HG03571 (cell line): ENCODE data around the gene OIP5.
"Not testable (repeated sequence)": the region's sequence is repeated elsewhere in the genome, so short reads cannot be mapped to it uniquely, and the experiment has no call there.

Experiments
- ATAC-seq: cut with Tn5 transposase; IDR thresholded peaks from one replicate; pipeline ENCODE4 v1.9.1; 2021; ENCODE audit not compliant: unreplicated experiment

The OIP5 gene

DNA sequence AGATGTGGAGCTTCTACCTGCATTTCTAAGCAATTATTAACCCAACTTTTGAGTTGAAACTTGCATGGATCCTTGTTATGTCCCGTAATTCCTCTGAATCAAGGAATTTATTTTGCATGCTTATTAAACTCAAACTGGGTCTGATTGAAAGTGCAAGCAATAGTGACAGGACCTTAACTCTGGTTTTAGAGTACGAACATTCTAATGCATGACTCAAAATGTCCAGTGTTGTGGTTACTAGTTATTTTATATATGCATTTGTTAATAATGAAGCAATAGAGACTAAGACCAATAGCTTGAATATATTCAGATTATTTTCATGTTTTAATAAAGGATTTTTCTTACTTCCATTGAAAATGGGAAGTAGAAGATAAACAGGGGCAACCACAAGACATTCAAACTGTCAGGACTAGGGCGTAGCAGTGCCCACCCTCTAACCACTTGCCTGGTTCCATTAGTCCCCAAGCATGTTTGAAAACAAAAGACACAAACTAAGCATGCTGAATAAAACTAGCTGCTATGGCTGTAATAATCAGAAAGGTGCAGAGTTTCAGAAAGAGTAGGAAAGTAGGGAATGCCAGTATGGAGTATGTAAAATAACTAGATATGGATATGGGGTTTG, 28.1 kb downstream of the OIP5 start:
- ATAC-seq: no peak

DNA sequence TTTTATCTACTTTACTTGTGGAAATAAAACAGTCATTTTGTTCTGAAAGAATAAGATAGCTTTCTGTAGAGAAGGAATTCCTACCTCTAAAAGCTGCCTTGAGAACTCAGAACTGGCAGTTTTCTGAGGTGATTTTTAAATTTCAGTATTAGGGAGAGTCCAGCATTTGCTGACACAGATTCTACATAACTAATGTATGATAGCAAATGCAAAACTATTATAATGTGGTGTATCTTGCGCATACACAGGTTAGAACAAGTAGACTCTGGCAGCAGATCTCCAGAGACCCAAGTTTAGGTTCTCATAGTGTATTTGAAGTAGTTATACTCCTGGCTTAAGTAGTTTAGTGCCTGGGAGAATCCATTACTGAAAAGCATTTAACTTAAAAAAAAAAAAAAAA, 30.8 kb downstream of the OIP5 start:
- ATAC-seq: no peak

DNA sequence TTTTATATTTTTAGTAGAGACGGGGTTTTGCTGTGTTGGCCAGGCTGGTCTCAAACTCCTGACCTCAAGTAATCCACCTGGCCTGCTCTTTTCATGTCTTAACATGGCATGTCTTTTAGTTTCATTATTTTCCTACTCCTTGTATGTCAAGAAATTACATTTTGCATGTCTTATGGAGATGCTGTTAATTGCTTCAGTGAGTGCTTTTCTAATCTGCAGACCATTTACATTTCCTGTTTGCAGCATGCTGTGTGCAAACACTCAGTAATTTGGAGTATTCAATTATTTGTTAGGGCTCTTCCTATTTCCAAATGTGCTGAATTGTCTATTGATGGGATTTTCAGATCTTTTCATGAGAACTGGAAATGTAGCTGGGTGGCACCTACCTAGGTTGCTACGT, 31.3 kb downstream of the OIP5 start:
- not testable (repeated sequence) for ATAC-seq

DNA sequence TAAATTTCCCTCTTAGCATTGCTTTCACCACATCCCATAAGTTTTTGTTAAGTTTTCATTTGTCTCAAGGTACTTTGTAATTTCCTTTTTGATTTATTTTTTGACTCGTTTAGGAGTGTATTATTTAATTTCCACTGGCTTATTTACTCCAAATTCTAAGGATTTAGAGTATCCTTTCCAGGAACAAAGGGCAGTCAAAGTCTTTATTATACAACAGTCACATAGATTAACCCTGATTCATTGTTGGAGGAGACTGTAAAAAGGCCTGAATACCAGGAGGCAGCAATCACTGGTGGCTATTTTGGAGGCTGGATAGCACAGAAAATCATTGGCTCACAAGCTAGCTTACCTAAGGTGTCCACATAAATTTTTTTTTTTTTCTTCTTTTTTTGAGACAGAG, 39.9 kb downstream of the OIP5 start:
- no peak for ATAC-seq

DNA sequence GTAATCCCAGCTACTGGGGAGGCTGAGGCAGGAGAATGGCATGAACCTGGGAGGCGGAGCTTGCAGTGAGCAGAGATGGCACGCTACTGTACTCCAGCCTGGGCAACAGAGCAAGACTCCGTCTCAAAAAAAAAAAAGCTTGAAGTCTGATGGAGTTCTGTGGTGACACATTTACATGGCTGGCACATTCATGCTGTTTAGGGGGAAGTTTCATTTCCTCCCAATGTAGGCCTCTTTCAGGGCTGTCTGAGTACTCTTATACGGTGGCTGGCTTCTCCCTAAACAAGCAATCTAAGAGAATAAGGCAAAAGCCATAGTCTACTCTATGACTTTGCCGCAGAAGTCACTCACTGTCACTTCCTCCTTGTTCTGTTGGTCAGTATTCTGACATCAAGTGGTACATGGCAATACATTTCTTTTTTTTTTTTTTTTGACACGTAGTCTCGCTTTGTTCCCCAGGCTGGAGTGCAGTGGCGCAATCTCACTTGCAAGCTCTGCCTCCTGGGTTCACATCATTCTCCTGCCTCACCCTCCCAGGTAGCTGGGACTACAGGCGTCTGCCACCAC, 41.2 kb downstream of the OIP5 start:
- peak; percentile 82 for ATAC-seq

DNA sequence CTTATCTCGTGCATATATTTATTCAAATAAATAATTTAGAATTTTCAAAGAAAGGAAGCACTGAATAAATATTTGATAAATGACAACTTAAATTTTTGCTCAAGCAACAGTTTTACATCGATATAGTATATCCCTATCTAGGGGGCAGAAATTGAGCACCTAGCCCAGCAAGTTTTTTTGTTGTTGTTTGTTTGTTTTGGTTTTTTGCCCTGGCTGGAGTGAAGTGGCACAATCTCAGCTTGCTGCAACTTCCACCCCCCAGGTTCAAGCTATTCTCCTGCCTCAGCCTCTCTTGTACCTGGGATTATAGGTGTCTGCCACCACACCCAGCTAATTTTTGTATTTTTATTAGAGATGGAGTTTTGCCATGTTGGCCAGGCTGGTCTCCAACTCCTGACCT, 42.4 kb downstream of the OIP5 start:
- ATAC-seq: no peak

DNA sequence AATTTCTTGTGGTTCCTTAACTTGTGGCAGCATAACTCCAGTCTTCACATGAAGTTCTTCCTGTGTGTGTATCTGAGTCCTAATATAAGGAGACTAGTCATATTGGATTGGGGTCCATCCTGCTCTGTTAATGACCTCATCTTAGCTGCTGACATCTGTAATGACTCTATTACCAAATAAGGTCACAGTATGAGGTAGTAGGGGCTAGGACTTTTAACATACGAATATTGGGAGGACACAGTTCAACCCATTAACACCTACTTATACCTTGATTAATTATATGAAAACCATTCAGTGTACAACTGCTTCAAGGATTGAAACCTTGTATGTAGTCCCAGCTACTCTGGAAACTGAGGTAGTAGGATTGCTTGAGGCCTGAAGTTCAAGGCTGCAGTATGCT, 43.9 kb downstream of the OIP5 start:
- no peak for ATAC-seq

DNA sequence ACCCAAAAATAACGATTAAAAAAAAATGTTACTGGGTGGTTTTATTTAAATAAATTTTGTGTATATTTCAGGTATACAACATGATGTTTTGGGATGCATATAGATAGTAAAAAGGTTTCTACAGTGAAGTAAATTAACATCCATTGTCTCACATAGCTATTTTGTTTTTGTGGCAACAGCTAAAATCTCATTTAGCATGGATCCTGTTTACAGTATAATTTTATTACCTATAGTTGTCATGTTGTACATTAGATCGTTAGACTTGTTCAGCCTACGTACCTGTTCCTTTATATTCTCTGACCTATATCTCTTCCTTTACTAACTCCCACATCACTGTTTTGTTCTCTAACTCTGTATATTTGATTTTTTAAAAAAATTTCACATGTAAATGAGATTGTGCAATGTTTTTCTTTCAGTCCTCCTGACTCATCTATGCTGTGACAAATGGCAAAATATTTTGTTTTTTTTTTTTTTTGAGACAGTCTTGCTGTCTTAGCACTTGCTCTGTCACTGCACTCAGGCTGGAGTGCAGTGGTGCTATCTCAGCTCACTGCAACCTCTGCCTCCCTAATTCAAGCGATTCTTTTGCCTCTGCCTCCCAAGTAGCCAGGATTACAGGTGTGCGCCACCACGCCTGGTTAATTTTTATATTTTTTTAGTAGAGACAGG, 45.6 kb downstream of the OIP5 start:
- no peak for ATAC-seq

DNA sequence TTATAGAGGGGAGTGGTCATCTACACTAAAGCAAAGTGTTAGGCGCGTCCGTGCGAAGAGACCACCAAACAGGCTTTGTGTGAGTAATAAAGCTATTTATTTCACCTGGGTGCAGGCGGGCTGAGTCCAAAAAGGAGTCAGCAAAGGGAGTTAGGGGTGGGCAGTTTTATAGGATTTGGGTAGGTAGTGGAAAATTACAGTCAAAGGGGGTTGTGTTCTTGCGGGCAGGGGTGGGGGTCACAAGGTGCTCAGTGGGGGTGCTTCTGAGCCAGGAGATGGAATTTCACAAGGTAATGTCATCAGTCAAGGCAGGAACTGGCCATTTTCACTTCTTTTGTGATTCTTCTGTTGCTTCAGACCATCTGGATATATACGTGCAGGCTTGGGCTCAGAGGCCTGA, 47.1 kb downstream of the OIP5 start:
- ATAC-seq: no peak

DNA sequence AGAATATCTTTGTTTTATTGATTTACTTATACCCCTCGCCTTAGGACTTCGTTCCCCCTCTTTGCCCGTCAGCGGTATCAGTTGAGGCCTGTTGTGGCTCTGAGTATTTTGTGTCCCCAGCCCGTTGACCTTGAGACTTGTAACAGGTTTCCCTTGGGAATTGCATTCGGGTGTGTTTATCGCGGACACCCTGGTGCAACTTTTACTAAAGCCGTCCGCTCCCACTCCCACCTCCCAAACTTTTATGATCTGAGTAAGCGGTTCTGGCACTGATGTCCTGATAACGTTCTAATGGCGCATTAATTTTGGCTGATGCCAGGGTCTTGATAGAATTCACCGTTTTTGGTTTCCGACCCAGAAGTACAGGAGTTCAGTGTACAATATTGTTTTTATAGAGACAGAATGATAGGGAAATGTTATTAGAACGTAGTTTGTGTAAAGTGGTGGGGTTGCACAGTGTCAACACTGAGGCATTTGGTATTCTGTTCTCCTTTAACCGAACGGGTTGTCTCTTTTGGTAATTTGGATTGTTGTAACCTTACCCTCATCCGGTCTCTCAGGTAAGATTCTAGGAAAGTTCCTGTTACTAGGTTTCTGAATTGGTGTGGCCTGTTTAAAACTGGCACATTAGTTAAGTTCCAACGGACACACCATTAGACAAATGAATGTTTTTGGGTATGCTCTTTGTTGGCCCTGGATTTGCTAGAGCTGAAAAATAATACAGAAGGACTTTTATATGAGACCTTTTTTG, 47.8 kb downstream of the OIP5 start:
- ATAC-seq: no peak

DNA sequence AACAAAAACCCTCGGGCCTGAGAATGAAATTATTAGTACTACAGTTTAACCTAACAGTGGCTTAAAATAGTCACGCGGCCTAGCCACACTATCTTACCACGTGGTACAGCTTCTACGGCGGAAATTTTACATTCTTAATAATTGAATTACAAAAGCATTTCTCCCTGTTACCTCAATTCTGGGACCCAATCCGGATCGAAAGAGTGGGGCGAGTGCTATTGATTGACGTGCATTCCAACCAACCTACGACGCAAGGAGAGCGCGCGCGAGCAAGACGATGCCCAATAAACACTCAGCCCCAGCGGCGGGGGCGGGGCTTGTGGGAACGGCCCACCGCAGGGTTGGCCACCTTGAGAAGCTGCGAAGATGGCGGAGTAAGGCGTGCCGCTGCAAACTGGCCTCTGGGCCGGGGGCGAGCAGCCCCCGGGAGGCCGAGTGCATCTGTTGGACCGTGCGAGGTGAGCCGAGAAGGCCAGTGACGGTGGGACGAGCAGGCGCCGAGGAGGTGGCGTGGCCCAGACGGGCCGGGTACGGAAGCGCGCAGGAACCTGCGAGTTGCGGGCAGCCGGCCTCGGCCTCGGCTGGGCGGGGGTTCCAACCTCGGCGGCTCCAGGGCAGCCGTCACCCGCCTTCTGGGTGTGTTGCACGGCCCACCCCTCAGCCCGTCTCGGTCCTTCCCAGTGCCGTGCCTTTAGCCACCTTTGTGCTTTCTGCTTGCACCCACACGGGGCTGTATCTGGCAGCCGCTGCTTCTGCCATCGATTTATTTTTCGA, 48.6 kb downstream of the OIP5 start:
- ATAC-seq: peak; percentile 90

DNA sequence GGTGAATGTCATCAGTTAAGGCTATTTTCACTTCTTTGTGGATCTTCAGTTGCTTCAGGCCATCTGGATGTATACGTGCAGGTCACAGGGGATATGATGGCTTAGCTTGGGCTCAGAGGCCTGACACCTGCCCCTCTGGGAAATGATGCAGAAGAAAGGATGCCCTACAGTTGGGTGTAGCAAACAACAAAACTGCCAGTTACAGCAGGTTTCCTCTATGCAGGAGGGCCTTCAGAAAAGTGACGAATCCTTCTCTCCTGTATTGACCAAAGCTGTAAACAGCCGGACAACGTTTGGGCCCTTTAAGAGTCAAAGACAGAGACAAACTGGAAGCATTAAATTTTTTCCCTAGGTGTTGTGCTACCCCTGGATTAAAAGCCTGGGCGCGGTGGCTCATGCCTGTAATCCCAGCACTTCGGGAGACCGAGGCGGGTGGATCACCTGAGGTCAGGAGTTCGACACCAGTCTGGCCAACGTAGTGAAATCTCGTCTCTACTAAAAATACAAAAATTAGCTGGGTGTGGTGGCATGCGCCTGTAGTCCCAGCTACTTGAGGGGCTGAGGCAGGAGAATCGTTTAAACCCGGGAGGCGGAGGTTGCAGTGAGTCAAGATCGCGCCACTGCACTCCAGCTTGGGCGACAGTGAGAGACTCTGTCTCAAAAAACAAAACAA, 49.3 kb downstream of the OIP5 start:
- not testable (repeated sequence) for ATAC-seq

DNA sequence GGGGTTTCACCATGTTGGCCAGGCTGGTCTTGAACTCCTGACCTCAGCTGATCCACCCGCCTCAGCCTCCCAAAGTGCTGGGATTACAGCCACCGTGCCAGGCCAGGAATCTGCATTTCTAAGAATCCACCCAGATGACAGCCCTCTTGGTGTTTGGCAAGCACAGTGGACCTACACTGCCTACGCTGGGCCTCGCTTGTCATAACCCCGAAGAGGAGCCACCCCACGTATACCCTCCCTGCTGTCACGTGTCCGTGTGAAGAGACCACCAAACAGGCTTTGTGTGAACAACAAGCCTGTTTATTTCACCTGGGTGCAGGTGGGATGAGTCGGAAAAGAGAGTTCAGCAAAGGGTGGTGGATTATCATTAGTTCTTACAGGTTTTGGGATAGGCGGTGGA, 50.0 kb downstream of the OIP5 start:
- not testable (repeated sequence) for ATAC-seq

DNA sequence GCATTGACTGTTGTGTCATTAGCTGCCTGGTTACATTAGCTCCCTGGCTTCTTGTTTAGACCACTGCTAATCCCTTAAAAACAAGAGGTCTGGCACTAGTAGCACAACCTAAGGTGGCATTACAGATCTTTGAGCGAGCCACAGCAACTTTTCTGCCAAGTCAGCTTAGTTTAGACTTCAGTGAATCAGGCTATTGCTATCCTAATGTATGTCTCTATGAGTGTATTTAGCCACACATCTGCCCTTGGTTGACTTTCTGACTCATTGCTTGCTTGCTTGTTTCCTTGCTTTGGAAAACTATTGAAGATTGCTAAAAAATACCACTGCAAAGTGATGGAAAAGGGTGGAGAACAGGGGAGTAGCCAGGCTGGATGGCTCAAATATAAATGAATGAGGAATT, 51.2 kb downstream of the OIP5 start:
- ATAC-seq: no peak

DNA sequence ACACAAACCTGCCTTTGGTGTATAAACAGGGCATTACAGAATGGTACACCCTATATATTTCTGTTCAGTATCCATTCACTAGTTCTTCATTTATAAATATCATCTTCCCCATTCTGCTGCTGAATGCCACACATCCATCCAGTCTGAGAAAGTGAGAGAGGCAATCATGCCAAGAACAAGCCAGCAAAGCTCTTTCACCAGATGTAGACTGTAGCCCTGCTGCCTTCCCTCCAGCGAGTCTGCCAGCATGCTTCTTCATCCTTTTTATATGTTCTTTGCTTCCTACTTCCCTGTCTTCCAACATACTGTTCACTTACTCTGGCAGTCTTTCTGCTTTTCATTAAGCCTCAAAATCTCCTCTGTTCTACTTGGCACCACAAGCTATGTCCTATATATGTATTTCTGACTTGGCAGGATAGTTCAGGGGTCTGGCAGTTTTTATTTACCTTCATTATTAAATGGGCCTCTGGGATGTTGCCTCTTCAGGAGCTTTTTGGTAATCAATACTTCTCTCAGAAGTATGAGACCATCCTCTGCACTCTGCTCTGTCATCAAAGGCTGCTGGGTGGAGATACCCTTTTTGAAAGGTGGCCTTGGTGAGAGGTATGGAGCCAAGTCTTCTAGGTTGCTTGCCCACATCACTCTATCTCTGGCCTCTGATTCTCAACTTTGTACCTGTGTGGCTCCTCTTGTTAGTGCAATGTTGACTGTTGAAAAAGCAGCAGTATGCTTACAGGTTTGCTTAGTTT, 52.7 kb downstream of the OIP5 start:
- no peak for ATAC-seq

DNA sequence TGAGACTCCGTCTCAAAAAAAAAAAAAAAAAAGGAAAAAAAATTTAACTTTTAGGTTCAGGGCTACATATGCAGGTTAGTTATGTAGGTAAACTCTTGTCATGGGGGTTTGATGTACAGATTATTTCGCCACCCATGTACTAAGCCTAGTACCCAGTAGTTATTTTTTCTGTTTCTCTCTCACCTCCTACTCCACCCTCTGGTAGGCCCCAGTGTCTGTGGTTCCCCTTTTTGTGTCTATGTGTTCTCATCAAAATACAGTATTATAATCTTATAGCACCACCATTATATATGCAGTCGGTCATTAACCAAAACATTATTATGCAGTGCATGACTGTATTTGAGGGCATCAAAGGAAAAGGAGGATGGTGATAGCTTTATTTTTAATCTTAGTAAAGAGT, 54.1 kb downstream of the OIP5 start:
- no peak for ATAC-seq

DNA sequence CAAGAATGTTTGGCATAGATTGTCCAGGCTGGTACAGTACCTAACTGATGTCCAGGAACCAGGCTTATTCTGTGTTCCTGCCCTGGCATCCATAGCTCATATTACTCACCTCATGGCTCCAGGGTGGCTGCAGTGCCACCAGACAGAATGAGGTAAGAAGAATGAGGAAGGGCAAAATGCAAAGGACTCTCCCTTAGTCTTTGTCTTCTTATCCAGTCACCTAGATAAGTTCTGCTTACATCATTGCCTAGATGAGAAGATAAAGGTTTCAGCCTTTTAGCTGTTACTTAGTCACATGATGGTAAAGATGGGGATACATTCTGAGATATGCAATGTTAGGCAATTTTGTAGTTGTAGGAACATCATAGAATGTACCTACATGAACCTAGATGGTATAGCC, 55.6 kb downstream of the OIP5 start:
- ATAC-seq: no peak

DNA sequence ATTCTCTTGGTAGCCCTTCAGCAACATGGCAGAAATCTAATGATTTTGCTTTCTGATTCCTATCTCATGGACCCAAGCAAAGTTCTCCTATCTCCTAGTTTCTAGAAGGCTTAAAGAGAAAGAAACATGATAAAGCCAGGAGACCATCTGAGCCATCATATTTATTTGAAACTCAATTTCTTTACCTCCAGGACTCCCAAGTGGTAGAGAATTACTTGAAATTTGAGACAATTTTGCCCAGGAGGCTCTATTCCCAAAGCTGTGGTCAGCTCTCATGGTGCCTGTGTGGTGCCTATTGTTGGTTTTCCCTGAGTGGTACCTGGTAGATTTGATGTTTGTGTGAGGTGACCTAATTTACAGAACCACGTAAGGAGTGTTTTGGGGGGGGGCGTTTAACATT, 62.5 kb downstream of the OIP5 start:
- no peak for ATAC-seq

DNA sequence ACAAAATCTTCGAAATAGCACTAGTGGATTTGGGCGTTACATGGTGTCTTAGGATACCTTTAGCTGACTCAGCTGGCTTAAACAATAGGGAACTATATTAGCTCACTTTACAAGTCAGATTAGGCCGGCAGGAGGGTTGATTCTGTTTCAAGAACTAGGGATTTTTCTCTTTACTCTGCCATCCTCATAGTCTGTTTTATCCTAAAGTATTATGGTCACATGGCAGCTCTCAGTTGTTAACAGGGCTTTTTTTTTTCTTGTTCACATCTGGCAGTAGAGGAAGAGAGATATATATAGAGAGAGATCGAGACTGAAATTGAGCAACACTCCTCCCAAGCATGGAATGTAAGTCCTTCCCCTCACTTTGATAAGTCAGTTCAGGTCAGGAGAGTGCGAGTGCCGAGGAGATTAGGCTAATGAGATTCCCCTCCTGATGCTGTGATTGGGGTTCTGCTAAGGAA, 68.5 kb downstream of the OIP5 start:
- no peak for ATAC-seq

DNA sequence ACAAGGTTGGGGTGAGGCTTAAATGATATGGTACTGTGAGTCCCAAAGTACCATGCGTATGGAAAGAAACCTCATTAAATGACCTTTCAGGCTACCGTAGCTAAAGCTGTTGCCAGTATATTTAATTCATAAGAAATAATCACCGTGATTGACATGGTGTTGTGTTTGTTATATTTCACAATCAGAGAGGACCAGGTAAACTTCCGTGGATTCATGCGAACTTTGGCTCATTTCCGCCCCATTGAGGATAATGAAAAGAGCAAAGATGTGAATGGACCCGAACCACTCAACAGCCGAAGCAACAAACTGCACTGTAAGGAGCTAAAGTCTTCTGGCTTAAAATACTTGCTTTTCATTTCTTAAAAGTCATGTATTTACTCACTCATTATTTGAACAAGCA, 69.8 kb downstream of the OIP5 start:
- ATAC-seq: no peak
